Spinal cord (tissue), 10 donors: ENCODE data around the gene EBLN2. TPM values are rescaled to one million over a fixed set of nuclear protein-coding genes. Genes with fewer than 3 reads are reported as not detected.

Experiments
- DNase-seq, 6 donors: peaks; one replicate each; pipeline versions ENCODE4 v3.0.0 to v3.0.0-alpha.2; 2013 to 2015; ENCODE audit warnings: low spot score in 6 of 6, low read depth in 4 of 6
- H3K27ac ChIP-seq: one replicate; pipeline ENCODE4 v1.5.1; 2013; ENCODE audit warnings: low read depth, low read length, control low read depth
- H3K27me3 ChIP-seq: one replicate; pipeline ENCODE4 v1.6.1; 2013; ENCODE audit warnings: low read length; ENCODE audit not compliant: control insufficient read depth, insufficient read depth
- H3K36me3 ChIP-seq: one replicate; pipeline ENCODE4 v1.6.1; 2013; ENCODE audit warnings: low read length; ENCODE audit not compliant: control insufficient read depth, insufficient read depth
- H3K4me1 ChIP-seq: one replicate; pipeline ENCODE4 v1.6.1; 2013; ENCODE audit warnings: low read length; ENCODE audit not compliant: control insufficient read depth, insufficient read depth
- H3K4me3 ChIP-seq: one replicate; pipeline ENCODE4 v1.5.1; 2013; ENCODE audit warnings: low read depth, low read length, control low read depth
- H3K9me3 ChIP-seq: one replicate; pipeline ENCODE4 v1.6.1; 2013; ENCODE audit warnings: low read length; ENCODE audit not compliant: control insufficient read depth, insufficient read depth
- WGBS: methylation state at CpG from one replicate; pipeline ENCODE4 v1.1.5; 2013; ENCODE audit warnings: missing lambda C conversion rate; ENCODE audit not compliant: insufficient coverage; 5-methylcytosine and 5-hydroxymethylcytosine counted together
- polyA plus RNA-seq, 2 donors: library from polyadenylated mRNA; unstranded; fragments of 120-200 nt; gene quantifications; one replicate each; pipeline ENCODE4 v1.2.1, GENCODE V29; 2013; ENCODE audit not compliant: insufficient read length in 2 of 2
- total RNA-seq, 2 donors: library from RNA; depleted of rRNA in 1 of 2; stranded (reverse); fragments of 120-200 nt in 1 of 2; fragments of >200 nt in 1 of 2; gene quantifications; one replicate each; pipeline versions ENCODE4 v1.2.3 to v1.2.4, GENCODE V29; 2013 to 2014
- donor health status: healthy.

Gene EBLN2
- total and polyA plus RNA-seq, 4 donors: 1.3 to 8.5 (median 3.8) TPM

DNA sequence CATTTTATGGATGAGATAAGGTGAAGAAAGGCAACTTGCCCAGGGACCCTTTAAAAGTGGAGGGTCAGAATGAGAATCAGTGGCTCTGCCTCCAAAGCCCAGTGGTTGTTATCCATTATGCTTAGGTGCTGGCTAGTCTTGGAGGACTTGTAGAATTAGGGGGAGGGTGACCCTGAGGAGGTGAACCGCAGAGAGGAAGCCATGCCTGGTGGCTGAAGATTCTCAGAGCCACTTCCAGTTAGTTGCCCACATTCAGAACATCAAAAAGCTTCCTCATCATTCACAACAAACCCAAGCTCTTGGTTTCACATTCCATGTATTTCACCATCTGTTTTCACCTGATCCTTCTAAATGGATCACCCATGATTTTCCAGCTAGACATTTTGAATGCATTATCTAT lies 11.2 kb downstream of the EBLN2 start:
- DNase-seq: no peak
- H3K36me3 ChIP-seq: no peaks in the 10 kb centered on the region
- no peaks in the 10 kb centered on the region for H3K9me3 ChIP-seq
- H3K4me1 ChIP-seq: no peaks in the 10 kb centered on the region
- H3K4me3 ChIP-seq: no peak overlapping the region
- H3K27ac ChIP-seq: no peak overlapping the region
- no CpG with 5 or more reads among the region's 1 CpG for WGBS
- H3K27me3 ChIP-seq: no peaks in the 10 kb centered on the region

DNA sequence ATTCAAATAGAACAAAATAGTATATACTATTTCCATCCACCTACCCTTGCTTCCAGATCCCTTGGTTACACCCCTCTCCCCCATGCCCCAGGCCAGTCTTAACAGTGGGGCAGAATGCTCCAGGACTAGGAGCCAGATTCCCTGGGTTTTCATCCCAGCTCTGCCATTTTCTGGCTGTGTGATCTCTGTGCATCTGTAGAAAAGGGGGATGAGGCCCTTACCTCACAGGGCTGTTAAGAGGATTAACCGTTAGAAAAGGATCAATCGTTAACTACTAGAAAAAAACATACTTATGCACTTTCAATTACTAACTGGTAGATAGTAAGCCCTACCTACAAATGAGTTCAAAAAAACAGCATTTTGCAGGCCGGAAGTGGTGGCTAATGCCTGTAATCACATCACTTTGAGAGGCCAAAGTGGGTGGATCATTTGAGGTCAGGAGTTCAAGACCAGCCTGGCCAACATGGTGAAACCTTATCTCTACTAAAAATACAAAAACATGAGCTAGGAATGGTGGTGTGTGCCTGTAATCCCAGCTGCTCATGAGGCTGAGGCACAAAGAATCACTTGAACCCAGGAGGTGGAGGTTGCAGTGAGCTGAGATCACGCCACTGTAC lies 11.7 kb downstream of the EBLN2 start:
- Histone ChIP-seq H3K9me3 (no peaks in the 10 kb centered on the region), H3K27ac (no peak overlapping the region), H3K36me3 (no peaks in the 10 kb centered on the region), H3K27me3 (no peaks in the 10 kb centered on the region), H3K4me1 (no peaks in the 10 kb centered on the region), H3K4me3 (no peak overlapping the region)
- no peak for DNase-seq
- WGBS: no CpG with 5 or more reads among the region's 4 CpGs

- Histone ChIP-seq H3K36me3 (no peaks in the 10 kb centered on the region), H3K4me3 (no peak overlapping the region), H3K27ac (no peak overlapping the region), H3K4me1 (no peaks in the 10 kb centered on the region), H3K27me3 (no peaks in the 10 kb centered on the region), H3K9me3 (no peaks in the 10 kb centered on the region)
- no peak for DNase-seq
- 87% methylated on average over 6 of the region's 8 CpGs for WGBS
Measured at GRCh38 chr3:73074781-73075180, 13.3 kb downstream of the EBLN2 start.

GRCh38 chr3:73080216-73080966 lies 18.9 kb downstream of the EBLN2 start:
- Histone ChIP-seq H3K27ac (no peak overlapping the region), H3K4me1 (no peaks in the 10 kb centered on the region), H3K27me3 (no peaks in the 10 kb centered on the region), H3K36me3 (no peaks in the 10 kb centered on the region), H3K4me3 (no peak overlapping the region), H3K9me3 (no peaks in the 10 kb centered on the region)
- 75% methylated on average over 14 of the region's 17 CpGs for whole genome bisulfite sequencing
- no peak for DNase-seq

- H3K36me3 ChIP-seq: no peaks in the 10 kb centered on the region
- no peaks in the 10 kb centered on the region for H3K4me1 ChIP-seq
- no peaks in the 10 kb centered on the region for H3K9me3 ChIP-seq
- WGBS: 97% methylated on average over 6 of the region's 8 CpGs
- H3K27ac ChIP-seq: no peak overlapping the region
- H3K27me3 ChIP-seq: no peaks in the 10 kb centered on the region
- DNase-seq: no peak
- H3K4me3 ChIP-seq: no peak overlapping the region
Measured at GRCh38 chr3:73081140-73081539, 19.7 kb downstream of the EBLN2 start.

DNA sequence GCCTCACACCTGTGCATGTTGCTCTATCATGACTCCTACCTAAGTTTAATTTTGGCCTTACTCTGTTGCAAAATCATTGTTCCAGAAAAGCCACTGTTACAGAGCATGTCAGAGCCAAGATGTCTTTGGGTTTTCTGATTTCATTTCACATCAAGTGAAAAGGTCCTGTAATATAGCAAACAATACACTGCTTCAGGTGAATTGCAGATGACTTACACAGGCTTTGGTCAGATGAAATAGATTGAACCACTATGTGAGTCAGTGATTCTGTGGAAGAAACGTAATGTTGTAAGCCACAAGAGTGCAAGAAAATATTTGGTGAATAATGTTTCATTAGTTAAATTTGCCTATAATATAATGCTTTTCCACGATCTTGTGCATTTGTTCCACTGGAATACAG lies 22.7 kb downstream of the EBLN2 start:
- Histone ChIP-seq H3K4me3 (no peak overlapping the region), H3K27ac (no peak overlapping the region), H3K36me3 (no peaks in the 10 kb centered on the region), H3K4me1 (no peaks in the 10 kb centered on the region), H3K27me3 (no peaks in the 10 kb centered on the region), H3K9me3 (no peaks in the 10 kb centered on the region)
- no CpG with 5 or more reads among the region's 2 CpGs for WGBS
- DNase-seq: no peak

- H3K27ac ChIP-seq: no peak overlapping the region
- no peaks in the 10 kb centered on the region for H3K4me1 ChIP-seq
- no peak overlapping the region for H3K4me3 ChIP-seq
- no peaks in the 10 kb centered on the region for H3K9me3 ChIP-seq
- WGBS: 69% methylated on average over 3 of the region's 8 CpGs
- no peaks in the 10 kb centered on the region for H3K36me3 ChIP-seq
- DNase-seq: peak in 5 of 6 donors; percentile 27 to 83 (median 48)
- no peaks in the 10 kb centered on the region for H3K27me3 ChIP-seq
Measured at GRCh38 chr3:73086071-73086494, 24.6 kb downstream of the EBLN2 start.

GRCh38 chr3:73094129-73094528 lies 32.7 kb downstream of the EBLN2 start:
- DNase-seq: no peak
- H3K9me3 ChIP-seq: no peaks in the 10 kb centered on the region
- 82% methylated on average over 3 of the region's 6 CpGs for WGBS
- peaks cover 5% of the 10 kb centered on the region for H3K4me1 ChIP-seq
- no peak overlapping the region for H3K4me3 ChIP-seq
- no peaks in the 10 kb centered on the region for H3K36me3 ChIP-seq
- H3K27ac ChIP-seq: no peak overlapping the region
- H3K27me3 ChIP-seq: no peaks in the 10 kb centered on the region

DNA sequence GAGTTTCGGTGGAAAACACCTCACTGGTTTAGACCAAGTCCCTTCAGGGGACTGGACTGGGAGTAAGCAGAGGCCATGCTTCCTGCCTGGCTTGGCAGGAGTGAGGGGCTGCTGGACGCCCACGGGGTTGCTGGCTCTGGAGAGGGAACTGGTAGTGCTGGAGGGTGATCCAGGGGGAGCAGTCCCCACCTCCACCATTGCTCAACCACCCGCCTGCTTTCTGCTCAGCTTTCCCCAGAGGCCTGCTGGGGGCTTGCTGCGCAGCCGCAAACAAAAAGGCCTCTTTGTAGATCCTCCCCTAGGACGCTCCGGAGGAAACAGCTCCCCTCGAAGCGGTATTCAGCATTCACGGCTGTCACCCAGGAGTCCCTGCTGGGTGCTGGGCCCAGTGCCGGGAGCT lies 33.5 kb downstream of the EBLN2 start:
- H3K9me3 ChIP-seq: no peaks in the 10 kb centered on the region
- H3K4me1 ChIP-seq: peaks cover 8% of the 10 kb centered on the region
- no peak overlapping the region for H3K27ac ChIP-seq
- WGBS: 24% methylated on average over 12 of the region's 12 CpGs
- H3K4me3 ChIP-seq: no peak overlapping the region
- H3K27me3 ChIP-seq: no peaks in the 10 kb centered on the region
- peak in 2 of 6 donors; percentile 20 to 58 for DNase-seq
- H3K36me3 ChIP-seq: no peaks in the 10 kb centered on the region

- Histone ChIP-seq H3K36me3 (no peaks in the 10 kb centered on the region), H3K9me3 (no peaks in the 10 kb centered on the region), H3K4me1 (peaks cover 16% of the 10 kb centered on the region), H3K27me3 (no peaks in the 10 kb centered on the region), H3K27ac (no peak overlapping the region), H3K4me3 (no peak overlapping the region)
- DNase-seq: no peak
- WGBS: 85% methylated on average over 2 of the region's 2 CpGs
Measured at GRCh38 chr3:73096169-73096568, 34.7 kb downstream of the EBLN2 start.
